Ovary (tissue), 9 donors: ENCODE data around the gene FZD7. TPM values are rescaled to one million over a fixed set of nuclear protein-coding genes. Genes with fewer than 3 reads are reported as not detected.

Experiments used
- DNase-seq, 5 donors: peaks; one replicate each; pipeline ENCODE4 v3.0.0-alpha.2; 2019 to 2020
- H3K27ac ChIP-seq, 2 donors: fragments of 200-600 bp; one replicate each; pipeline versions ENCODE4 v1.5.1 to v1.8.0; 2019 to 2022
- H3K27me3 ChIP-seq: fragments of 200-600 bp; one replicate; pipeline ENCODE4 v1.8.0; 2022
- H3K36me3 ChIP-seq: fragments of 200-600 bp; sonication (generic); one replicate; pipeline ENCODE4 v1.5.1; 2019
- H3K4me1 ChIP-seq: one replicate; pipeline ENCODE4 v1.8.1; 2013; ENCODE audit warnings: mild to moderate bottlenecking, moderate library complexity; ENCODE audit not compliant: insufficient read depth
- H3K4me3 ChIP-seq: fragments of 200-600 bp; sonication (generic); one replicate; pipeline ENCODE4 v1.5.1; 2017
- H3K9me3 ChIP-seq, 2 donors: fragments of 200-600 bp in 1 of 2; sonication (generic) in 1 of 2; one replicate each; pipeline versions ENCODE4 v1.5.1 to v1.8.1; 2013 to 2019; ENCODE audit warnings: mild to moderate bottlenecking in 1 of 2, moderate library complexity in 1 of 2
- WGBS, 3 donors: extraction: QIAGEN DNeasy Blood & Tissue Kit in 1 of 3; methylation state at CpG; one replicate each; pipeline versions ENCODE4 v1.1.5 to v1.1.7; 2013 to 2017; 5-methylcytosine and 5-hydroxymethylcytosine counted together
- intact Hi-C, 4 donors: fragments of 100-400 bp; cut with DNase I; formaldehyde crosslinking; loops; one replicate each; pipeline versions ENCODE4 v1.11.0 to v1.15.1; 2022 to 2023
- polyA plus RNA-seq, 2 donors: library from polyadenylated mRNA; stranded (reverse); fragments of 200-250 nt in 1 of 2; fragments of 350-450 nt in 1 of 2; fragmentation: Illumina TruSeq in 1 of 2; extraction: RNeasy Lipid Tissue Mini Kit (QIAGEN cat#74804) in 1 of 2; gene quantifications; one replicate each; pipeline ENCODE4 v1.2.3, GENCODE V29; 2013 to 2014
- total RNA-seq, 7 donors: library from RNA; depleted of rRNA in 2 of 7; stranded (reverse); fragments of >200 nt in 2 of 7; fragmentation: NEBNext Ultra II Directional in 3 of 7; extraction: Animal tissue kit (Norgen Biotek cat#: 25700) in 3 of 7; gene quantifications; one replicate each; pipeline versions ENCODE4 v1.1.0 to v1.2.4, GENCODE V29; 2016 to 2023
- TF ChIP-seq, protein P1 (sequence below), 3 donors: fragments of 450-650 bp in 2 of 3; fragments of 200-600 bp in 1 of 3; IDR thresholded peaks; one replicate each; pipeline versions ENCODE4 v1.5.1 to v1.8.0; 2016 to 2022; ENCODE audit warnings: antibody characterized with exemption in 3 of 3, mild to moderate bottlenecking in 1 of 3
- donor health status: DM: no; HTN: no; CAD: no; lungs with moderate emphysema.
- donor health status: DM: no; HTN: no; CAD: no.
- donor health status: Bipolar disorder and iron deficiency.
- donor health status: DM: yes; HTN: yes; CAD: no.
- donor health status: DM: no; HTN: no; CAD: no.
- donor health status: DM: yes; HTN: yes; CAD: no.

Gene FZD7
- total and polyA plus RNA-seq, 9 donors: 18.4 to 56.3 (median 34.8) TPM

GRCh38 chr2:202084265-202084664, 50.6 kb downstream of the FZD7 start:
- intact Hi-C loops: no loop called here
- Histone ChIP-seq H3K27me3 (no peaks in the 10 kb centered on the region), H3K4me1 (no peaks in the 10 kb centered on the region), H3K9me3 (no peaks in the 10 kb centered on the region), H3K27ac (no peak overlapping the region), H3K36me3 (no peaks in the 10 kb centered on the region), H3K4me3 (no peak overlapping the region)
- WGBS, 3 donors: 27 to 35% (median 33%) methylated on average over 6 of the region's 6 CpGs
- TF ChIP-seq, protein P1, sequence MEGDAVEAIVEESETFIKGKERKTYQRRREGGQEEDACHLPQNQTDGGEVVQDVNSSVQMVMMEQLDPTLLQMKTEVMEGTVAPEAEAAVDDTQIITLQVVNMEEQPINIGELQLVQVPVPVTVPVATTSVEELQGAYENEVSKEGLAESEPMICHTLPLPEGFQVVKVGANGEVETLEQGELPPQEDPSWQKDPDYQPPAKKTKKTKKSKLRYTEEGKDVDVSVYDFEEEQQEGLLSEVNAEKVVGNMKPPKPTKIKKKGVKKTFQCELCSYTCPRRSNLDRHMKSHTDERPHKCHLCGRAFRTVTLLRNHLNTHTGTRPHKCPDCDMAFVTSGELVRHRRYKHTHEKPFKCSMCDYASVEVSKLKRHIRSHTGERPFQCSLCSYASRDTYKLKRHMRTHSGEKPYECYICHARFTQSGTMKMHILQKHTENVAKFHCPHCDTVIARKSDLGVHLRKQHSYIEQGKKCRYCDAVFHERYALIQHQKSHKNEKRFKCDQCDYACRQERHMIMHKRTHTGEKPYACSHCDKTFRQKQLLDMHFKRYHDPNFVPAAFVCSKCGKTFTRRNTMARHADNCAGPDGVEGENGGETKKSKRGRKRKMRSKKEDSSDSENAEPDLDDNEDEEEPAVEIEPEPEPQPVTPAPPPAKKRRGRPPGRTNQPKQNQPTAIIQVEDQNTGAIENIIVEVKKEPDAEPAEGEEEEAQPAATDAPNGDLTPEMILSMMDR (IDR thresholded peaks at IDR 0.05): no peak
- DNase-seq: no peak

Other genes starting within 250 kb of the FZD7 start
- 10 to 100 TPM in 1 of 7 donors, 1 to 10 TPM in 6; 4.2 to 14.9 (median 7.9) TPM for gene CDK15, start 227.3 kb upstream of the FZD7 start, total RNA-seq
- 1 to 10 TPM; 3.7 to 4.8 TPM for gene CDK15, start 227.3 kb upstream of the FZD7 start, polyA plus RNA-seq
- 1 to 10 TPM in 1 of 7 donors, under 1 TPM in 4, not detected in 2; 0.24 to 5.2 (median 0.60) TPM for gene KIAA2012, start 39.4 kb downstream of the FZD7 start, total RNA-seq
- under 1 TPM; 0.05 to 0.10 TPM for gene KIAA2012, start 39.4 kb downstream of the FZD7 start, polyA plus RNA-seq
- gene SUMO1, start 204.7 kb downstream of the FZD7 start, total RNA-seq: 10 to 100 TPM; 41.7 to 71.6 (median 61.4) TPM
- gene SUMO1, start 204.7 kb downstream of the FZD7 start, polyA plus RNA-seq: 10 to 100 TPM; 67.1 to 97.0 TPM
- 10 to 100 TPM; 53.9 to 74.7 (median 64.0) TPM for gene NOP58, start 231.9 kb downstream of the FZD7 start, total RNA-seq
- 10 to 100 TPM; 37.3 to 41.8 TPM for gene NOP58, start 231.9 kb downstream of the FZD7 start, polyA plus RNA-seq